GM21786 (cell line): ENCODE data around the gene DLGAP1.

Source experiments
- ATAC-seq: cut with Tn5 transposase; IDR thresholded peaks from one replicate; pipeline ENCODE4 v1.9.1; 2021; ENCODE audit not compliant: unreplicated experiment

DLGAP1 gene

GRCh38 chr18:4181882-4182568 is 273.1 kb downstream of the DLGAP1 start:
- no peak for ATAC-seq

GRCh38 chr18:4181086-4181485 is 274.0 kb downstream of the DLGAP1 start:
- ATAC-seq = no peak

- no peak for ATAC-seq
Measured at GRCh38 chr18:4172196-4173100, 282.7 kb downstream of the DLGAP1 start.

GRCh38 chr18:4157352-4157751 is 297.8 kb downstream of the DLGAP1 start:
- no peak for ATAC-seq

- ATAC-seq = no peak
Measured at GRCh38 chr18:4146797-4147196, 308.3 kb downstream of the DLGAP1 start.

- ATAC-seq = no peak
Measured at GRCh38 chr18:4144201-4144600, 310.9 kb downstream of the DLGAP1 start.

GRCh38 chr18:4143585-4143984 is 311.5 kb downstream of the DLGAP1 start:
- ATAC-seq = no peak

GRCh38 chr18:4142876-4143275 is 312.2 kb downstream of the DLGAP1 start:
- ATAC-seq = no peak

- ATAC-seq = no peak
Measured at GRCh38 chr18:4134700-4135099, 320.4 kb downstream of the DLGAP1 start.

- ATAC-seq = no peak
Measured at GRCh38 chr18:4130734-4131719, 324.1 kb downstream of the DLGAP1 start.

GRCh38 chr18:4126939-4127338 is 328.2 kb downstream of the DLGAP1 start:
- no peak for ATAC-seq

- no peak for ATAC-seq
Measured at GRCh38 chr18:4125627-4126230, 329.4 kb downstream of the DLGAP1 start.

GRCh38 chr18:4125224-4125623 is 329.9 kb downstream of the DLGAP1 start:
- no peak for ATAC-seq

GRCh38 chr18:4119813-4120212 is 335.3 kb downstream of the DLGAP1 start:
- no peak for ATAC-seq

- no peak for ATAC-seq
Measured at GRCh38 chr18:4119127-4119648, 335.9 kb downstream of the DLGAP1 start.

GRCh38 chr18:4108016-4108415 is 347.1 kb downstream of the DLGAP1 start:
- no peak for ATAC-seq

GRCh38 chr18:4107049-4107467 is 348.0 kb downstream of the DLGAP1 start:
- no peak for ATAC-seq

- ATAC-seq = peak; percentile 64
Measured at GRCh38 chr18:4106407-4107033, 348.6 kb downstream of the DLGAP1 start.

GRCh38 chr18:4102901-4103300 is 352.2 kb downstream of the DLGAP1 start:
- no peak for ATAC-seq

- ATAC-seq = no peak
Measured at GRCh38 chr18:4101009-4101408, 354.1 kb downstream of the DLGAP1 start.
